HepG2 (cell line): ENCODE measurements around the gene MED10. TPM values are rescaled to one million over a fixed set of nuclear protein-coding genes. Genes with fewer than 3 reads are reported as not detected.

Source experiments
- ZNF891 ChIP-seq: sonication (generic); formaldehyde crosslinking; IDR thresholded peaks from 2 replicates; pipeline ENCODE4 v1.5.0; 2020; ENCODE audit warnings: mild to moderate bottlenecking, missing genetic modification reagents
- polyA plus RNA-seq, 8 experiments: library from polyadenylated mRNA; depleted of rRNA in 3 of 8; stranded (reverse) in 7 of 8; unstranded in 1 of 8; fragments of >200 nt; fragmentation: Illumina TruSeq in 4 of 8; extraction: Trizol in 4 of 8; gene quantifications; 2 replicates each; pipeline versions ENCODE4 v1.2.1 to v1.2.3, GENCODE V29; 2011 to 2016; ENCODE audit warnings: low read depth in 4 of 8, missing spikeins in 1 of 8, mixed read lengths in 1 of 8; ENCODE audit not compliant: insufficient read depth in 1 of 8
- total RNA-seq, 5 experiments: library from RNA; depleted of rRNA; stranded (reverse); fragments of >200 nt; fragmentation: Illumina TruSeq; extraction: Trizol; gene quantifications; 2 replicates each; pipeline ENCODE4 v1.2.3, GENCODE V29; 2016; ENCODE audit warnings: low read depth in 1 of 5
- TF ChIP-seq, protein P1 (sequence below): sonication (generic); formaldehyde crosslinking; IDR thresholded peaks from 2 replicates; pipeline ENCODE4 v1.4.0; 2020; ENCODE audit warnings: missing genetic modification reagents, borderline replicate concordance
- TF ChIP-seq, protein P2 (sequence below): sonication (generic); formaldehyde crosslinking; IDR thresholded peaks from 2 replicates; pipeline ENCODE4 v1.4.0; 2020; ENCODE audit warnings: mild to moderate bottlenecking, low read depth, missing genetic modification reagents
- TF ChIP-seq, protein P3 (sequence below): sonication (generic); formaldehyde crosslinking; IDR thresholded peaks from 2 replicates; pipeline ENCODE4 v1.5.1; 2020; ENCODE audit warnings: missing genetic modification reagents, mild to moderate bottlenecking, borderline replicate concordance
- TF ChIP-seq, protein P4 (sequence below): sonication (generic); formaldehyde crosslinking; IDR thresholded peaks from 2 replicates; pipeline ENCODE4 v1.5.0; 2020; ENCODE audit warnings: mild to moderate bottlenecking, missing genetic modification reagents, borderline replicate concordance

MED10 gene
- total and polyA plus RNA-seq, 2 of the 13 experiments (the other 11 are each of a cell fraction or from before 2014, with no cell fraction given): 11.2 to 23.7 TPM

DNA sequence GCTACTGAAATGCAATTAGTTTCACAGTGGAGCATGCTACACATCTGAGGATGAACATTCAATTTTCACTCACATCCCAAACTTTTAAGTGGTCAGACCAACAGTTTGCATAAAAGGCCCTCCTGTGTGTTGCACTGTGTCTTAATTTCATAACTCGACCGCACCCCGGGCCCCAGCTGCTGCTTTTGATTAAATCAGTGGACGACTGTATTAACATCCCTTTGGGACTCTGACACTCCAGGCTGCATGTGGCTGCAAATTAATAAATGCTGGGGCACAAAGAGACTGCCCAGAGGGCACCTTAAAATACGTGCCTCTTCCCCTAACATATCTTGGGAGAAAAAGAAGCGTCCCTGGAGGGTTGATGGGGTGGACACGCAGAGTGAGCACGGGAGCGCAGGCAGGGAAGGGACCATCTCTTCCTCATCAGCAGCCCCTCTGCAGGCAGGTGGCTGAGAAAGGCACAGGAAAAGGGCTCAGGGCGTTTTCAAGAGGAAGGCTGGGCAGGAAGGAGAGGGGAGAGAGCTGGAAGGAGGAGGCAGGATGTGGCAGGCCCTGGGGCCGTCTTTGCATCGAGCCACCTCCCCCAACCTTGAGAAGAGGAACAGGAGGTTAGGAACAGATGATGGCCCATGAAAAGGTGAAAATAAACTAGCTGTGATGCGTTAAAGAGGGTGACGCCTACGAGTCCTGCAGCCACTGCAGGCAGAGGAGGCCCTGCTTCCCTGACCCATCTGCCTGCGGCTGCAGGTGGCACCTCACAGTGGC lies 18.6 kb downstream of the MED10 start (continued):
- TF ChIP-seq, protein P1, sequence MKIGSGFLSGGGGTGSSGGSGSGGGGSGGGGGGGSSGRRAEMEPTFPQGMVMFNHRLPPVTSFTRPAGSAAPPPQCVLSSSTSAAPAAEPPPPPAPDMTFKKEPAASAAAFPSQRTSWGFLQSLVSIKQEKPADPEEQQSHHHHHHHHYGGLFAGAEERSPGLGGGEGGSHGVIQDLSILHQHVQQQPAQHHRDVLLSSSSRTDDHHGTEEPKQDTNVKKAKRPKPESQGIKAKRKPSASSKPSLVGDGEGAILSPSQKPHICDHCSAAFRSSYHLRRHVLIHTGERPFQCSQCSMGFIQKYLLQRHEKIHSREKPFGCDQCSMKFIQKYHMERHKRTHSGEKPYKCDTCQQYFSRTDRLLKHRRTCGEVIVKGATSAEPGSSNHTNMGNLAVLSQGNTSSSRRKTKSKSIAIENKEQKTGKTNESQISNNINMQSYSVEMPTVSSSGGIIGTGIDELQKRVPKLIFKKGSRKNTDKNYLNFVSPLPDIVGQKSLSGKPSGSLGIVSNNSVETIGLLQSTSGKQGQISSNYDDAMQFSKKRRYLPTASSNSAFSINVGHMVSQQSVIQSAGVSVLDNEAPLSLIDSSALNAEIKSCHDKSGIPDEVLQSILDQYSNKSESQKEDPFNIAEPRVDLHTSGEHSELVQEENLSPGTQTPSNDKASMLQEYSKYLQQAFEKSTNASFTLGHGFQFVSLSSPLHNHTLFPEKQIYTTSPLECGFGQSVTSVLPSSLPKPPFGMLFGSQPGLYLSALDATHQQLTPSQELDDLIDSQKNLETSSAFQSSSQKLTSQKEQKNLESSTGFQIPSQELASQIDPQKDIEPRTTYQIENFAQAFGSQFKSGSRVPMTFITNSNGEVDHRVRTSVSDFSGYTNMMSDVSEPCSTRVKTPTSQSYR (CRISPR knock-in tag): no peak
- no peak for TF ChIP-seq ZNF891 (CRISPR knock-in tag)
- TF ChIP-seq, protein P2, sequence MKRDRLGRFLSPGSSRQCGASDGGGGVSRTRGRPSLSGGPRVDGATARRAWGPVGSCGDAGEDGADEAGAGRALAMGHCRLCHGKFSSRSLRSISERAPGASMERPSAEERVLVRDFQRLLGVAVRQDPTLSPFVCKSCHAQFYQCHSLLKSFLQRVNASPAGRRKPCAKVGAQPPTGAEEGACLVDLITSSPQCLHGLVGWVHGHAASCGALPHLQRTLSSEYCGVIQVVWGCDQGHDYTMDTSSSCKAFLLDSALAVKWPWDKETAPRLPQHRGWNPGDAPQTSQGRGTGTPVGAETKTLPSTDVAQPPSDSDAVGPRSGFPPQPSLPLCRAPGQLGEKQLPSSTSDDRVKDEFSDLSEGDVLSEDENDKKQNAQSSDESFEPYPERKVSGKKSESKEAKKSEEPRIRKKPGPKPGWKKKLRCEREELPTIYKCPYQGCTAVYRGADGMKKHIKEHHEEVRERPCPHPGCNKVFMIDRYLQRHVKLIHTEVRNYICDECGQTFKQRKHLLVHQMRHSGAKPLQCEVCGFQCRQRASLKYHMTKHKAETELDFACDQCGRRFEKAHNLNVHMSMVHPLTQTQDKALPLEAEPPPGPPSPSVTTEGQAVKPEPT (CRISPR knock-in tag): no peak
- TF ChIP-seq, protein P3, sequence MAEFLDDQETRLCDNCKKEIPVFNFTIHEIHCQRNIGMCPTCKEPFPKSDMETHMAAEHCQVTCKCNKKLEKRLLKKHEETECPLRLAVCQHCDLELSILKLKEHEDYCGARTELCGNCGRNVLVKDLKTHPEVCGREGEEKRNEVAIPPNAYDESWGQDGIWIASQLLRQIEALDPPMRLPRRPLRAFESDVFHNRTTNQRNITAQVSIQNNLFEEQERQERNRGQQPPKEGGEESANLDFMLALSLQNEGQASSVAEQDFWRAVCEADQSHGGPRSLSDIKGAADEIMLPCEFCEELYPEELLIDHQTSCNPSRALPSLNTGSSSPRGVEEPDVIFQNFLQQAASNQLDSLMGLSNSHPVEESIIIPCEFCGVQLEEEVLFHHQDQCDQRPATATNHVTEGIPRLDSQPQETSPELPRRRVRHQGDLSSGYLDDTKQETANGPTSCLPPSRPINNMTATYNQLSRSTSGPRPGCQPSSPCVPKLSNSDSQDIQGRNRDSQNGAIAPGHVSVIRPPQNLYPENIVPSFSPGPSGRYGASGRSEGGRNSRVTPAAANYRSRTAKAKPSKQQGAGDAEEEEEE: no peak
- TF ChIP-seq, protein P4, sequence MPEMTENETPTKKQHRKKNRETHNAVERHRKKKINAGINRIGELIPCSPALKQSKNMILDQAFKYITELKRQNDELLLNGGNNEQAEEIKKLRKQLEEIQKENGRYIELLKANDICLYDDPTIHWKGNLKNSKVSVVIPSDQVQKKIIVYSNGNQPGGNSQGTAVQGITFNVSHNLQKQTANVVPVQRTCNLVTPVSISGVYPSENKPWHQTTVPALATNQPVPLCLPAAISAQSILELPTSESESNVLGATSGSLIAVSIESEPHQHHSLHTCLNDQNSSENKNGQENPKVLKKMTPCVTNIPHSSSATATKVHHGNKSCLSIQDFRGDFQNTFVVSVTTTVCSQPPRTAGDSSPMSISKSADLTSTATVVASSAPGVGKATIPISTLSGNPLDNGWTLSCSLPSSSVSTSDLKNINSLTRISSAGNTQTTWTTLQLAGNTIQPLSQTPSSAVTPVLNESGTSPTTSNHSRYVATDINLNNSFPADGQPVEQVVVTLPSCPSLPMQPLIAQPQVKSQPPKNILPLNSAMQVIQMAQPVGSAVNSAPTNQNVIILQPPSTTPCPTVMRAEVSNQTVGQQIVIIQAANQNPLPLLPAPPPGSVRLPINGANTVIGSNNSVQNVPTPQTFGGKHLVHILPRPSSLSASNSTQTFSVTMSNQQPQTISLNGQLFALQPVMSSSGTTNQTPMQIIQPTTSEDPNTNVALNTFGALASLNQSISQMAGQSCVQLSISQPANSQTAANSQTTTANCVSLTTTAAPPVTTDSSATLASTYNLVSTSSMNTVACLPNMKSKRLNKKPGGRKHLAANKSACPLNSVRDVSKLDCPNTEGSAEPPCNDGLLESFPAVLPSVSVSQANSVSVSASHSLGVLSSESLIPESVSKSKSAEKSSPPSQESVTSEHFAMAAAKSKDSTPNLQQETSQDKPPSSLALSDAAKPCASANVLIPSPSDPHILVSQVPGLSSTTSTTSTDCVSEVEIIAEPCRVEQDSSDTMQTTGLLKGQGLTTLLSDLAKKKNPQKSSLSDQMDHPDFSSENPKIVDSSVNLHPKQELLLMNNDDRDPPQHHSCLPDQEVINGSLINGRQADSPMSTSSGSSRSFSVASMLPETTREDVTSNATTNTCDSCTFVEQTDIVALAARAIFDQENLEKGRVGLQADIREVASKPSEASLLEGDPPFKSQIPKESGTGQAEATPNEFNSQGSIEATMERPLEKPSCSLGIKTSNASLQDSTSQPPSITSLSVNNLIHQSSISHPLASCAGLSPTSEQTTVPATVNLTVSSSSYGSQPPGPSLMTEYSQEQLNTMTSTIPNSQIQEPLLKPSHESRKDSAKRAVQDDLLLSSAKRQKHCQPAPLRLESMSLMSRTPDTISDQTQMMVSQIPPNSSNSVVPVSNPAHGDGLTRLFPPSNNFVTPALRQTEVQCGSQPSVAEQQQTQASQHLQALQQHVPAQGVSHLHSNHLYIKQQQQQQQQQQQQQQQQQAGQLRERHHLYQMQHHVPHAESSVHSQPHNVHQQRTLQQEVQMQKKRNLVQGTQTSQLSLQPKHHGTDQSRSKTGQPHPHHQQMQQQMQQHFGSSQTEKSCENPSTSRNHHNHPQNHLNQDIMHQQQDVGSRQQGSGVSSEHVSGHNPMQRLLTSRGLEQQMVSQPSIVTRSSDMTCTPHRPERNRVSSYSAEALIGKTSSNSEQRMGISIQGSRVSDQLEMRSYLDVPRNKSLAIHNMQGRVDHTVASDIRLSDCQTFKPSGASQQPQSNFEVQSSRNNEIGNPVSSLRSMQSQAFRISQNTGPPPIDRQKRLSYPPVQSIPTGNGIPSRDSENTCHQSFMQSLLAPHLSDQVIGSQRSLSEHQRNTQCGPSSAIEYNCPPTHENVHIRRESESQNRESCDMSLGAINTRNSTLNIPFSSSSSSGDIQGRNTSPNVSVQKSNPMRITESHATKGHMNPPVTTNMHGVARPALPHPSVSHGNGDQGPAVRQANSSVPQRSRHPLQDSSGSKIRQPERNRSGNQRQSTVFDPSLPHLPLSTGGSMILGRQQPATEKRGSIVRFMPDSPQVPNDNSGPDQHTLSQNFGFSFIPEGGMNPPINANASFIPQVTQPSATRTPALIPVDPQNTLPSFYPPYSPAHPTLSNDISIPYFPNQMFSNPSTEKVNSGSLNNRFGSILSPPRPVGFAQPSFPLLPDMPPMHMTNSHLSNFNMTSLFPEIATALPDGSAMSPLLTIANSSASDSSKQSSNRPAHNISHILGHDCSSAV (CRISPR knock-in tag): no peak
